Loucy (cell line): Measurements from ENCODE around the gene DSCAM.

Experiments
- H2AFZ ChIP-seq: fragments of 200-600 bp; sonication (generic); 2 replicates; pipeline ENCODE4 v1.6.0; 2016; ENCODE audit warnings: antibody characterized with exemption, mild to moderate bottlenecking, low read length, moderate library complexity
- H3F3A ChIP-seq: fragments of 200-600 bp; 2 replicates; pipeline ENCODE4 v1.6.0; 2016; ENCODE audit warnings: antibody characterized with exemption, low read depth, mild to moderate bottlenecking
- H3K27me3 ChIP-seq: fragments of 200-600 bp; sonication (generic); 2 replicates; pipeline ENCODE4 v1.6.1; 2014; ENCODE audit warnings: low read length, mild to moderate bottlenecking; ENCODE audit not compliant: insufficient read depth, poor library complexity, severe bottlenecking
- H3K36me3 ChIP-seq: fragments of 200-600 bp; sonication (generic); 2 replicates; pipeline ENCODE4 v1.6.1; 2016; ENCODE audit warnings: low read length; ENCODE audit not compliant: insufficient read depth
- H3K4me1 ChIP-seq: fragments of 200-600 bp; sonication (generic); 2 replicates; pipeline ENCODE4 v1.5.1; 2014; ENCODE audit warnings: low read length, mild to moderate bottlenecking; ENCODE audit not compliant: insufficient read depth, poor library complexity, severe bottlenecking
- H3K4me2 ChIP-seq: fragments of 200-600 bp; sonication (generic); 2 replicates; pipeline ENCODE4 v1.6.0; 2014; ENCODE audit warnings: antibody characterized with exemption, low read length, low read depth, mild to moderate bottlenecking; ENCODE audit not compliant: poor library complexity, severe bottlenecking
- H3K4me3 ChIP-seq: fragments of 200-600 bp; sonication (generic); 2 replicates; pipeline ENCODE4 v1.5.1; 2014; ENCODE audit warnings: low read length, mild to moderate bottlenecking, mixed read lengths; ENCODE audit not compliant: poor library complexity, severe bottlenecking
- H3K79me2 ChIP-seq: fragments of 200-600 bp; sonication (generic); 2 replicates; pipeline ENCODE4 v1.6.1; 2014; ENCODE audit warnings: low read length; ENCODE audit not compliant: insufficient read depth
- H3K9ac ChIP-seq: fragments of 200-600 bp; sonication (generic); 2 replicates; pipeline ENCODE4 v1.6.0; 2014; ENCODE audit warnings: mild to moderate bottlenecking, low read depth, low read length, moderate library complexity; ENCODE audit not compliant: poor library complexity, severe bottlenecking
- H3K9me2 ChIP-seq: fragments of 200-600 bp; sonication (generic); replicated peaks from 2 replicates; pipeline ENCODE4 v1.6.1; 2016; ENCODE audit warnings: low read depth, low read length, mixed read lengths
- H3K9me3 ChIP-seq: fragments of 200-600 bp; sonication (generic); 2 replicates; pipeline ENCODE4 v1.6.1; 2014; ENCODE audit warnings: mild to moderate bottlenecking, antibody characterized with exemption, low read length, low read depth; ENCODE audit not compliant: insufficient read depth
- H4K20me1 ChIP-seq: fragments of 200-600 bp; sonication (generic); 2 replicates; pipeline ENCODE4 v1.6.0; 2014; ENCODE audit warnings: antibody characterized with exemption, low read length, mild to moderate bottlenecking; ENCODE audit not compliant: insufficient read depth, poor library complexity, severe bottlenecking
- CTCF ChIP-seq: fragments of 200-600 bp; sonication (generic); conservative IDR thresholded peaks from 2 replicates; pipeline ENCODE4 v1.5.1; 2014; ENCODE audit warnings: mild to moderate bottlenecking, antibody characterized with exemption, low read length
- EZH2phosphoT487 ChIP-seq: fragments of 200-600 bp; IDR thresholded peaks from 2 replicates; pipeline ENCODE4 v1.6.1; 2018; ENCODE audit warnings: antibody characterized with exemption, mild to moderate bottlenecking, moderate library complexity, borderline replicate concordance

DSCAM gene

DNA sequence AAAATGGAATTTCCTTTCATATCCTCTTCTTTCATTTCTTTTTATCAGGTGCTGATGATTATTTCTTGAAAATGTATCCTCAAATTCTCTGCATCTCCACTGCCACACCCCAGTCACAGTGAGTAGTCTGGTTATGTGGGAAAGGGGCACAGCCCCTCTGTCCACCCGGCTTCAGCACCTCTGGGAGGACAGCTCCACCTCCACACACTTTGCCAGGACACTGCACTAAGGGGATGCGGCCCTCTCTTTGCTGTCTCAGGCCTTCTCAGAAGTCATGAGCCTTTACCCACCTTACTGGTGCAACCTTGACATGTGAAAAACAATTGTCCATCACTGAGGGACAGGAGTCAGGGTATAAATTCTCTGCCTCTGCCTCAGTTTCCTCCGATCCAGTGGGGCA lies 546.7 kb downstream of the DSCAM start:
- Histone ChIP-seq H3K36me3 (no peaks in the 10 kb centered on the region), H3K4me1 (no peaks in the 10 kb centered on the region), H3K4me3 (no peak overlapping the region), H3K9ac (no peak overlapping the region), H4K20me1 (no peaks in the 10 kb centered on the region), H2AFZ (no peak overlapping the region), H3K9me3 (peaks cover 3% of the 10 kb centered on the region; the same call in 1 of the 2 replicates), H3K79me2 (no peaks in the 10 kb centered on the region), H3F3A (no peaks in the 10 kb centered on the region), H3K4me2 (no peak overlapping the region), H3K27me3 (no peaks in the 10 kb centered on the region), H3K9me2 (no peaks in the 10 kb centered on the region)
- TF ChIP-seq EZH2phosphoT487: no peak
- TF ChIP-seq CTCF: no peak

DNA sequence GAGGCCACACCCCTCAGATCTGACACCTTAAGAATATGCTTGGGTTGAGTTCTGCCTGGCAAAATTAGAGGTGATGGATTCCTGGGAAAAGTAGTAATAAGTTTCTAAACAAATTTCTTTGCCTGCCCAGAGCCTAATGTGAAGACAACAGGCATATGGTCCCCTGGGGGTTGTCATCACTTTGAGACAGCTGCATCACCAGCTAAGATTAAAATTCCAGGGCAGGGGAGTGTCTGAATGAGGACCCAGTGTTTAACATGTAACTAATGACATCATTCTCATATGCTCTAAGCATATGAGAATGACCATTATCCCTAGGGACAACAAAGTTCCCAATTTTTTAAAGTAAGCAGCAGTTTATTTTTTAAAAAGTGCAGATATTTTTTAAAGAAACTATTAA lies 547.5 kb downstream of the DSCAM start:
- H3K4me1 ChIP-seq: no peaks in the 10 kb centered on the region
- no peaks in the 10 kb centered on the region for H3K79me2 ChIP-seq
- no peaks in the 10 kb centered on the region for H4K20me1 ChIP-seq
- no peak overlapping the region for H2AFZ ChIP-seq
- no peaks in the 10 kb centered on the region for H3K9me2 ChIP-seq
- TF ChIP-seq EZH2phosphoT487: no peak
- no peak for TF ChIP-seq CTCF
- no peaks in the 10 kb centered on the region for H3K27me3 ChIP-seq
- no peak overlapping the region for H3K4me2 ChIP-seq
- H3F3A ChIP-seq: no peaks in the 10 kb centered on the region
- H3K36me3 ChIP-seq: no peaks in the 10 kb centered on the region
- H3K4me3 ChIP-seq: no peak overlapping the region
- H3K9me3 ChIP-seq: peaks cover 3% of the 10 kb centered on the region; the same call in 1 of the 2 replicates
- no peak overlapping the region for H3K9ac ChIP-seq

- Histone ChIP-seq H3K27me3 (no peaks in the 10 kb centered on the region), H3F3A (no peaks in the 10 kb centered on the region), H3K9me3 (no peaks in the 10 kb centered on the region; the same call in 1 of the 2 replicates), H4K20me1 (no peaks in the 10 kb centered on the region), H3K9ac (no peak overlapping the region), H3K4me1 (no peaks in the 10 kb centered on the region), H3K36me3 (no peaks in the 10 kb centered on the region), H3K9me2 (no peaks in the 10 kb centered on the region), H3K79me2 (no peaks in the 10 kb centered on the region), H3K4me3 (no peak overlapping the region), H2AFZ (no peak overlapping the region), H3K4me2 (no peak overlapping the region)
- TF ChIP-seq EZH2phosphoT487 (no peak), CTCF (no peak)
These were observed 552.6 kb downstream of the DSCAM start for GRCh38 chr21:40294345-40294744.
